GM19324 (cell line): ENCODE measurements around the gene TCEANC2.
"Not testable (repeated sequence)": the region's sequence is repeated elsewhere in the genome, so short reads cannot be mapped to it uniquely, and the experiment has no call there.

Experiments used
- ATAC-seq: cut with Tn5 transposase; IDR thresholded peaks from one replicate; pipeline ENCODE4 v1.9.1; 2021; ENCODE audit warnings: mild to moderate bottlenecking, moderate library complexity; ENCODE audit not compliant: unreplicated experiment, low FRiP score

Gene TCEANC2

GRCh38 chr1:54024811-54025210 lies 28.6 kb upstream of the TCEANC2 start:
- not testable (repeated sequence) for ATAC-seq

DNA sequence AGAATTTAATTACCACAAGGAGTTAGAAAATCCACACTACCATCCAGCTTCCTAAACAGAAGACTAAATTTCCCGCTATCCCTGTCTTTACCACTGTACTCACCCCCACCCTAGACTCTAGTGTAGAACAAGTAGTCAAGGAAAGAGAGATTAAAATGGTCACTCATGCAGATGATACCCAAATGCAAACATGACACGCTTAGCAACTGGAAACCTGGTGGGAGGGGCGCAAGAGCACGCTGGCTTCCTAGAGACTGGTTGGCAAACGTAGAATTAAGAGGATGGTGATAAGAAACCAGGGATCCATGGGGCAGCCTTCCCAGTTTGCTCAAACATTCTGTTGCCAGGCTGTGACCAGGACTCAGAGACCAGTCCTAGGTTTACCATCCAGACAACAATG lies 25.6 kb upstream of the TCEANC2 start:
- no peak for ATAC-seq

GRCh38 chr1:54028306-54029251 lies 24.8 kb upstream of the TCEANC2 start:
- no peak for ATAC-seq

GRCh38 chr1:54037476-54037875 lies 15.9 kb upstream of the TCEANC2 start:
- ATAC-seq: no peak

- no peak for ATAC-seq
These were observed 11.6 kb upstream of the TCEANC2 start for GRCh38 chr1:54041806-54042205.

- ATAC-seq: no peak
These were observed 7.9 kb upstream of the TCEANC2 start for GRCh38 chr1:54045496-54045895.

GRCh38 chr1:54046671-54047383 lies 6.6 kb upstream of the TCEANC2 start:
- ATAC-seq: no peak

GRCh38 chr1:54047384-54048305 lies 5.8 kb upstream of the TCEANC2 start:
- ATAC-seq: no peak

DNA sequence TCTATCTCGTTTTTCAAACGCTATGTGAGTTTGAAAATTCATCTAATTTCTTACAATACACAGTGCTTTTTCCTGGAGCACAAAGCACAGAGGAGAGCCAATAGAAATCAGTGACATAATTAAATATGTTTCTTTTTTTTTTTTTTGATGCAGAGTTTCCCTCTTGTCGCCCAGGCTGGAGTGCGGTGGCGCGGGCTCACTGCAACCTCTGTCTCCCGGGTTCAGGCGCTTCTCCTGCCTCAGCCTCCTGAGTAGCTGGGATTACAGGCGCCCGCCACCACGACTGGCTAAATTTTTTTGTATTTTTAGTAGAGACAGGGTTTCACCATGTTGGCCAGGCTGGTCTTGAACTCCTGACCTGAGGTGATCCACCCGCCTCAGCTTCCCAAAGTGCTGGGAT lies 3.0 kb upstream of the TCEANC2 start:
- not testable (repeated sequence) for ATAC-seq

- ATAC-seq: no peak
These were observed 1.4 kb upstream of the TCEANC2 start for GRCh38 chr1:54051933-54052430.

DNA sequence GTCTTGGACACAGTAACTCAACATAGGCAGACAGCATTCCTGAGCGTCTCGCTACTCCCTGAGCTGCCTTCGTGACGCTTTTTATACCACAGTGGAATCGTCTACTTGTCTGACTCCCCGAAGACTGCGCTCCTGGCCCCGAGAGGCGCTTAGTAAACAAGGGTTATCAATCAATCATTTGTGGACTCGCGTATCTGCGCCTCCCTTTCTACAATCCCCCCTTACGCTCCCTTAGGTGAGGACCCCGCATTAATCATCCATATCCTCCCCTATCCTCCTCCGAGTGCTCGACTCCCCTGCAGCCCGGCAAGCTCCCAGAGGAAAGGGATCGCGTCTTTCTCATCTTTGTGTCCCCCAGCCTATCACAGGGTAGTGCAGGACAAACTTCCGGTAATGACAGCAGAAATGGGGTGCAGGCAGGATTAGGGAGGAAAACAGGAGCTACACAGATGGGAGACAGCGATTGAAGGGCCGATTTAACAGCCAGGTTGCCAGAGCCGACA lies 926 bp upstream of the TCEANC2 start:
- peak; percentile 6 for ATAC-seq

DNA sequence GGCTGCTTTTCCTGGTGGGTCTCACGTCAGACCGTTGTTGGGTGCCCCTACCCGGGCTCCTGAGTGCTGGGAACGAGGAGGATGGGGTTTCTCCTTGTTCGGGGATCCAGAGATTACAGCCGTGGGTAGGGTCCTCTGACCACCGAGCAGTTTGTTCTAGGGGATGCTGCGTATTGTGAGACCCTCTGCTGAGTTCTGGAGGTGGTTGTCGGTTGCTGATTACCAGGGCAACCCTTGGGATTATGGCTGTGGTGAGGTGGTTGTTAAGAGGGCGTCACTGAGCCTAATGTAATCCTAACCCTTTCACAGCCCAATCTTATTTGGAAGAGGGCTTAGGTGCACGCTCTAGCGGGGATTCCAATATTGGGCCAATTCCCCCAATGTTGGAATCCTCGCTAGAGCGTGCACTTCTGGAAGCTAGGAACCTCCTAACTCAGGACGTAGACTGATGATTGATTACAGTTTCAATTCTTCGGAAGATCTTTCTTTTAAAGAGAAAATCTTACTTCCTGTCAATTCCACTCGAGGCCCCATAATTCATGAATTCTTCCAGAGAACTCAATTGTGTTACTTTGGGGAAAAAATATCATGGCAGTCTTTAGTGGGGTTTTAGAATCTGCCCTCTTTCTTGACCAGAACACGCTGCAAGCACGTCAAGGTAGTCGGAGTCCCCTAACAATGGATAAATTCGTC lies 483 bp downstream of the TCEANC2 start:
- no peak for ATAC-seq

DNA sequence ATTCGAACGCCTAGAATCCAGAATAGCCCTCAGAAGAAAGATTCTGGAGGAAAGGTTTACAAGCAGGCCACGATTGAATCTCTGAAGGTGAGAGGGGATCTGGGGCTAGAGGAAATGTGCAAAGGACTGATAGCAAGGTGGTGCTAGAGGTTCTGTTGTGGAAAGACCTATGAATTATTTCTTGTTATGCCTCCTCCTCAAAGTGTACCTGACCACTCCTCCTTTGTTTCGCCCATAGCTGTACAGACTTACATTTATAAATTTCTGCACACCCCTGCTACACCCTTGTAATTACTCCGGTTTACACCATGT lies 986 bp downstream of the TCEANC2 start:
- no peak for ATAC-seq

DNA sequence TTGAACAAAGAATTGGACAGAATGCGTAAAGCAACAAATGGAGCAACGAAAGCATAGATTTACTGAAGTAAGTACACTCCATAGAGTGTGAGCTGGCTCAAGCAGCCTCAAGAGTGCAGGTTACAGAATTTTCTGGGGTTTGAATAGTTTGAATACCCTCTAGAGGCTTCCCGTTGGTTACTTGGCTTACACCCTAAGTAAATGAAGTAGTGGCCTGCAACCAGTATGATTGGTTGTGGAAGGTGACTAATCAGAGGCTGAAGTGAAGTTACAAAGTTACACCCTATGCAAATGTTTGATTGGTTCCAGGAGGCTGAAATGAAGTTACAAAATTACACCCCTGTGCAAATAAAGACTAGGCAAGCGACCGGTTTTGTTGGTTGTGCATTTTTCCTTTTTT lies 10.9 kb downstream of the TCEANC2 start:
- ATAC-seq: no peak

DNA sequence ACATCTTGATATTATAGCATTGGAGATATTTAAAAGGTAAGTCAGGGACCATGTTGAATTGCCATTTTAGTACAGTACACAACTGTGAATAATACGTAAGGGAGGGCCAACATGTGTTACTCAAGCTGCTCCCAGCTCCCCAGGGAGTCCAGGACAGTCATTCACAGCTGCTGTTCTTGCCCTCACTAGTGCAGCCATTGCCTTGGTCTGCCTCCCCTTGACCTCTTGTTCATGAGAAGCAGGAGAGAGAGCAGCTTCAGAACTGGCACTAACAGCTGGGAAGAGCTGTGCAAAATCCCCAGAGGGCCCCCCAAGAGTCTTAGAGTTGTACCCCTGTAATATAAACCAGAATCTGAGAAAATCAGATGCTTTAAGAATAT lies 16.4 kb downstream of the TCEANC2 start:
- ATAC-seq: no peak

GRCh38 chr1:54070171-54070837 lies 16.9 kb downstream of the TCEANC2 start:
- ATAC-seq: no peak

- no peak for ATAC-seq
These were observed 24.0 kb downstream of the TCEANC2 start for GRCh38 chr1:54077359-54077758.

- ATAC-seq: no peak
These were observed 27.2 kb downstream of the TCEANC2 start for GRCh38 chr1:54080598-54081049.
